ENCODE measurements around the gene AXL.

The AXL gene

DNA sequence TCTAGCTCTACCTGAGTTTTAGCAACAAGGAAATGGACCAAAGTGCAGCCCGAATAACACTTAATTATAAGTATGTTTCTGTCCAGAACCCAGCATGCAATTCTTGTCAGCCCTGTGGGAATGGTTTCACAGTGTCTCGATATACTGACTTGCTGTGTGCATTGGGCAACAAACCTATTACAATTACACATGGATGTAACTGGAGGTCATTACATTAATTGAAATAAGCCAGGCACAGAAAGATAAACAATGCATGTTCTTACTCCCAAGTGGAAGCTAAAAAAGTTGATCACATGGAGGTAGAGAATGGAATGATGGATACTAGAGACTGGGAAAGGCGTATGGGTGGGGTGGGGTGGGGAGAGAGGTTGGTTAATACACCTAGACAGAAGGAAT is 31.1 kb upstream of the AXL start:
- TF ChIP-seq, protein P1, sequence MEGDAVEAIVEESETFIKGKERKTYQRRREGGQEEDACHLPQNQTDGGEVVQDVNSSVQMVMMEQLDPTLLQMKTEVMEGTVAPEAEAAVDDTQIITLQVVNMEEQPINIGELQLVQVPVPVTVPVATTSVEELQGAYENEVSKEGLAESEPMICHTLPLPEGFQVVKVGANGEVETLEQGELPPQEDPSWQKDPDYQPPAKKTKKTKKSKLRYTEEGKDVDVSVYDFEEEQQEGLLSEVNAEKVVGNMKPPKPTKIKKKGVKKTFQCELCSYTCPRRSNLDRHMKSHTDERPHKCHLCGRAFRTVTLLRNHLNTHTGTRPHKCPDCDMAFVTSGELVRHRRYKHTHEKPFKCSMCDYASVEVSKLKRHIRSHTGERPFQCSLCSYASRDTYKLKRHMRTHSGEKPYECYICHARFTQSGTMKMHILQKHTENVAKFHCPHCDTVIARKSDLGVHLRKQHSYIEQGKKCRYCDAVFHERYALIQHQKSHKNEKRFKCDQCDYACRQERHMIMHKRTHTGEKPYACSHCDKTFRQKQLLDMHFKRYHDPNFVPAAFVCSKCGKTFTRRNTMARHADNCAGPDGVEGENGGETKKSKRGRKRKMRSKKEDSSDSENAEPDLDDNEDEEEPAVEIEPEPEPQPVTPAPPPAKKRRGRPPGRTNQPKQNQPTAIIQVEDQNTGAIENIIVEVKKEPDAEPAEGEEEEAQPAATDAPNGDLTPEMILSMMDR (IDR thresholded peaks at IDR 0.05; ENCODE audit: insufficient read depth, low read depth, low read length, missing control alignments) = no peak
- no peak for DNase-seq (ENCODE audit: low read depth)
- H3K4me3 ChIP-seq (ENCODE audit: low read depth, low read length) = no peak overlapping the region

DNA sequence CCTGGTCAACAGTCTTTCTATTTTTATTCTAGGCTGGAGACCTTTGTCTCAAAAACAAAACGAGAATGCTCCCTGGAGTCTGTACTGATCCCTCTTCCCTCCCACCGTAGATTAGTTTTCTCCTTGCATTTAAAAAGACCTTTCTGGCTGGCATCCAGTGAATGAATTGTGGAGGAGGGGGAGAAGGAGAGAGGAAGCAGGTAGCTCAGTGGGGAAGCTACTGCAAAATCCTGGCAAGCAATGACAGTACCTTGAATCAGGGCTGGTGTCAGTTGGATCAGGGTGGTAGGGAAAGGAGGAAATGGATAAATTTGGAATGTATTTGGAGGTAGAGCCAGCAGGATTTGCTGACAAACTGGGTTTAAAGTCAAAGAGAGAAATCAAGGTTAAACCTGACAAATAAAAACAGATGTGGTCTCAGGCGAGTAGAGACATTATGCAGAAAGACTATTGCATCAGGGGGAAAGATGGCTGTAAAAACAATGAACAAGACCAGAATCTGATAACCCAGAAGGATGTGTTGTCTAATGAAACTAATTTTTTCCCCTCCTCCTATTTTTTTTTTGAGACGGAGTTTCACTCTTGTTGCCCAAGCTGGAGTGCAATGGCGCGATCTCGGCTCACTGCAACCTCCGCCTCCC is 29.5 kb upstream of the AXL start:
- no peak for DNase-seq (ENCODE audit: low read depth)
- no peak overlapping the region for H3K4me3 ChIP-seq (ENCODE audit: low read depth, low read length)
- TF ChIP-seq, protein P1 (IDR thresholded peaks at IDR 0.05; ENCODE audit: insufficient read depth, low read depth, low read length, missing control alignments) = no peak

DNA sequence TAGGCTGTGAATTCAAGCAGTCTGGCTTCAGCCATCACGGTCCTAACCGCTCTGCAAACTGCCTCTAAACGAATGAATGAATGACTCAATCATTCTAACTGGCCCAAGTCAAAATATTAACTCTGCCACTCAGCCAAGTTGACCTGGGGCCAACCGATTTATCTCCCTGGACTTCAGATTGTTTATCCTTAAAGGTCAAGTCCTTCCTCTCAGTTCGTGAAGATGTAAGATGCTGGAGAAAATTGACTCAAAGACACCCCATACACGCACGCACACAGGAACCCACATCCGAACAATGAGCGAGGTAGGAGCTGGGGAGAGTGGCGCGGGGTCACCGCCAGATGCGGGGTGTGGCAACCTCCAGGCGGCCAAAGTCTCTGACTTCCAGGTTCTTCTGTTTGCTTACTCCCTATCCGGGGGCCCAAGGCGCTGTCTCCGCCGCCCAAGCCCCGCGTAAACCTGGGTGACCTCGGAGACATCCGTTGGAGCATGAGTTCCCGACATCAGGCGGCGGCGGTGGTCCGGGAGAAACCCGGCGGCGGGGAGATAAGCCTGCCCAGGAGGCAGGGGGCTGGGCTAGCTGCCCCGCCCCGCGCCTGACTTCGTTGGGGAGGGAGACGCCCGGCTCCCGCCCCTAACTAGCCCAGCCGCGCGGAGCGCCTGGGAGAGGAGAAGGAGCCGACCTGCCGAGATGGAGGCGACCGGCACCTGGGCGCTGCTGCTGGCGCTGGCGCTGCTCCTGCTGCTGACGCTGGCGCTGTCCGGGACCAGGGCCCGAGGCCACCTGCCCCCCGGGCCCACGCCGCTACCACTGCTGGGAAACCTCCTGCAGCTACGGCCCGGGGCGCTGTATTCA is 26.2 kb upstream of the AXL start, which contains the start of gene CYP2S1:
TSS of gene CYP2S1 (plus strand) at position 646 of the 856 bp plus-strand sequence. CDS start at position 692, 46 bp downstream.
- peak within 1 kb of the TSS; percentile 10 for H3K4me3 ChIP-seq (ENCODE audit: low read depth, low read length)
- TF ChIP-seq, protein P1 (IDR thresholded peaks at IDR 0.05; ENCODE audit: insufficient read depth, low read depth, low read length, missing control alignments) = no peak
- no peak for DNase-seq (ENCODE audit: low read depth)

DNA sequence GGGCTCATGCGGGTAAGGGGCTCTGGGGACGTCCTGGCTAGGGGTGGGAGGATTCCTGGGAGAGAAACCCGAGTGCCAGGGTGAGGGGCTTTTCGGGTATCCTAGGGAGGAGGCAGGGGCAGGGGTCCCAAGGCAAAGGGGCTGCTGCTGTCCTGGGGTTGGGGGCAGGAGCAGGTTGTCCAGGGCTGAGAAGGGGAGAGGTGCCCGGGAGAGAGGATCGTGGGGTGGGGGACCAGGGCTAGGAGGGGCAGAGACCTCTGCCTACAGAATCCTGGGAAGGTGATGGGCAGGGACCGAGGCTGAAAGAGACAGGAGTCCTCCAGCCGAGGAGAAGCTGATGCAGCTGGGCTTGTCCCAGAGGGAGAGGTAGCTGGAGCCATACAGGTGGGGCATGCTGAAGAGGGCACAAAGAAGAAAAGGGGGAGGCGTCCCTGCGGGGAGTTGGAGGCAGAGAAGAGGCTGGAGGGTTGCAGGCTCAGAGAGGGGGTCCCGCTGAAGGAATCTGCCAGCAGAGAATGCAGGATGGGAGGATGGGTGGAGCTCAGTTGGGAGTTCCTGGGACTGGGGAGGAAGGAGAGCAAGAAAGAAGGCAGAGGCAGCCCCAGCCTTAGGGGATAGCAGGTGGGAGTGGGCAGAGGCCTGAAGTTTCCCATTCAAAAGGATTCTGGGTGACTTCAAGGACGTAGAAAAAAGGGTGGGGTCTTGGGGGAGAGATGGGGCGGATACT is 25.4 kb upstream of the AXL start:
- H3K4me3 ChIP-seq (ENCODE audit: low read depth, low read length) = peak overlapping the region; percentile 10
- no peak for DNase-seq (ENCODE audit: low read depth)
- TF ChIP-seq, protein P1 (IDR thresholded peaks at IDR 0.05; ENCODE audit: insufficient read depth, low read depth, low read length, missing control alignments) = no peak

GRCh38 chr19:41194157-41194552 is 24.9 kb upstream of the AXL start:
- DNase-seq (ENCODE audit: low read depth) = no peak
- H3K4me3 ChIP-seq (ENCODE audit: low read depth, low read length) = no peak overlapping the region
- TF ChIP-seq, protein P1 (IDR thresholded peaks at IDR 0.05; ENCODE audit: insufficient read depth, low read depth, low read length, missing control alignments) = no peak

DNA sequence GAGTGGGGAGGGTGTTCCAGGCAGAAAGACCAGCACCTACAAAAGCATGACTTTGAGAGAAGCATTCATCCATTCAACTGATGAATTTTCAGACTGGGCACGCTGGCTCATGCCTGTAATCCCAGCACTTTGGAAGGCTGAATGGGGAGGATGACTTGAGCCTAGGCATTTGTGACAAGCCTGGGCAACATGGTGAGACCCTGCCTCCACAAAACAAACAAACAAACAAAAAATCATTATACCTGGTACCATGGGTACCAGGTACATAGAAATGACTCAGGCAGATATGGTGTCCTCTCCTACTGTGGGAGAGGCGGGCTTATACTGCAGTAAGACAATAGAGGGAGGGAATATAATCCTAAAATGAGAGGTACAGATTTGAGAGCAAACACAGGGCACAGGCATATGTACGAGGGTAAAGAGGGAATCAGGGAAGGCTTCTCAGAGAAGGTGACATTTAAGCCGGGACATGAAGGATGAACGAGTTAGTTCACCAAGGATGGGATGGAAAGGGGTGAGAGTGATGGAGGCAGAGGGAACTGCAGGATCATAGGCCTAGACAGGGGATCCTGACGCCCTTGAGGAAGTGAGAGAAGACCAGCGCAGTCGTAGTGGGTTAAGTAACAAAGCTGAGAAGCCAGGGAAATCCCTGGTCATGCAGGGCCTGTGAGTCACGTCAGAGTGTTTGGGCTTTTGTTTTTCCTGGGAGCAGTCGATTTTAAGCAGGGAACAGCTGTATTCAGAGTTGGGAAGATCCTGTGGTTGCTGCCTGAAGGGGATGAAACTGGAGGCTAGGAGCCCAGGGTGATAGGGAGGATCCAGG is 23.1 kb upstream of the AXL start:
- TF ChIP-seq, protein P1 (IDR thresholded peaks at IDR 0.05; ENCODE audit: insufficient read depth, low read depth, low read length, missing control alignments) = no peak
- no peak overlapping the region for H3K4me3 ChIP-seq (ENCODE audit: low read depth, low read length)
- peak; percentile 37 for DNase-seq (ENCODE audit: low read depth)
